Activated CD8-positive, alpha-beta T cell treated with anti-CD3 and anti-CD28 coated beads for 36 hours (primary cell): Measurements from ENCODE around the gene PRM2. TPM values are rescaled to one million over a fixed set of nuclear protein-coding genes. Genes with fewer than 3 reads are reported as not detected.

Experiments used
- ATAC-seq: fragments of 200-7000 bp; cut with Tn5 transposase; one replicate; pipeline ENCODE4 v1.10.0; 2021; ENCODE audit warnings: mild to moderate bottlenecking, moderate library complexity
- CTCF ChIA-PET: fragments of 350-600 bp; sonication (Branson Sonifier 250); formaldehyde crosslinking; loops from one replicate; lab custom pipeline; 2021; ENCODE audit warnings: antibody characterized with exemption; lab: Charles Lee
- POLR2A ChIA-PET: fragments of 350-600 bp; sonication (Branson Sonifier 250); formaldehyde crosslinking; loops from one replicate; lab custom pipeline; 2021; ENCODE audit warnings: antibody characterized with exemption; lab: Charles Lee
- DNase-seq: peaks from one replicate; pipeline ENCODE4 v3.0.0-alpha.2; 2020
- H3K27ac Mint-ChIP-seq: one replicate; pipeline ENCODE4 v1.8.0; 2021; ENCODE audit warnings: mild to moderate bottlenecking, mixed read lengths
- H3K27me3 Mint-ChIP-seq: one replicate; pipeline ENCODE4 v1.8.0; 2021; ENCODE audit warnings: mixed read lengths
- H3K36me3 Mint-ChIP-seq: one replicate; pipeline ENCODE4 v1.8.0; 2021; ENCODE audit warnings: low read depth, mixed read lengths
- H3K4me1 Mint-ChIP-seq: one replicate; pipeline ENCODE4 v1.8.0; 2021; ENCODE audit warnings: low read depth, mixed read lengths
- H3K4me3 Mint-ChIP-seq: one replicate; pipeline ENCODE4 v1.8.0; 2021; ENCODE audit warnings: mild to moderate bottlenecking, moderate library complexity, mixed read lengths
- H3K9me3 Mint-ChIP-seq: one replicate; pipeline ENCODE4 v1.8.0; 2021; ENCODE audit warnings: mixed read lengths
- intact Hi-C: fragments of 100-400 bp; cut with micrococcal nuclease; formaldehyde crosslinking; loops from one replicate; pipeline ENCODE4 v1.10.0; 2022
- total RNA-seq, 2 experiments: library from RNA; stranded (reverse); gene quantifications; one replicate each; pipeline ENCODE4 v1.2.3, GENCODE V29; 2021
- TF ChIP-seq, protein P1 (sequence below): fragments of 200-600 bp; IDR thresholded peaks from one replicate; pipeline ENCODE4 v1.8.0; 2022; ENCODE audit warnings: antibody characterized with exemption, mild to moderate bottlenecking

The PRM2 gene
- total RNA-seq, 2 experiments from 2014 or later, result not detected

DNA sequence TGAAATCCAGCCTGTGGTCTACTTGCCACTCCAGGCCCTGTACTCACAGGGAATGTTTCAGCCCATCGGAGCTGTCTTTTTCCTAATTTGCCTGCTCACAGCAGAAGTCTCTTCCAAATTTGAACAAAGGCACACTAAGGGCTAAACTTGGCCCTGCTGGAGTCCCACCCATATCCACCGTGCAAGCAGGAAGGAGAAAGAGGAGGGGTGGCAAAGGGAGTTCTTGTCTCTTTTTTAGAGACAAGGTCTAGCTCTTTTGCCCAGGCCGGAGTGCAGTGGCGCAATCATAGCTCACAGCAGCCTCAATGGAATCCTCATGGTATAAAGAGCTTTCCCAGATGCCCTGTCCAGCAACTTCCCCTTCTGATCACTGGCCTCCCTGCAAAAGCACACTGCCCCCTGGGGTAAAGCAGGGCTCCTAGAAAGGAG, 7.6 kb upstream of the PRM2 start:
- Mint-ChIP-seq H3K27ac (no peak overlapping the region), H3K27me3 (no peaks in the 10 kb centered on the region), H3K36me3 (no peaks in the 10 kb centered on the region), H3K4me3 (no peak overlapping the region), H3K9me3 (no peaks in the 10 kb centered on the region), H3K4me1 (peaks cover 20% of the 10 kb centered on the region)
- POLR2A ChIA-PET, result interaction anchor here (0.7 to 3.0 kb wide), 3 partner anchors 11 to 14 kb away, joined by 3 to 9 read pairs (median 3); no protein-coding TSS in a partner anchor
- intact Hi-C loops, result no loop called here
- DNase-seq, result no peak
- ATAC-seq, result no peak
- CTCF ChIA-PET, result interaction anchor here (1.0 to 1.6 kb wide), 3 partner anchors 10 to 326 kb away, joined by 3 to 4 read pairs (median 3); partner anchors contain the start of gene PRM3
- TF ChIP-seq, protein P1, sequence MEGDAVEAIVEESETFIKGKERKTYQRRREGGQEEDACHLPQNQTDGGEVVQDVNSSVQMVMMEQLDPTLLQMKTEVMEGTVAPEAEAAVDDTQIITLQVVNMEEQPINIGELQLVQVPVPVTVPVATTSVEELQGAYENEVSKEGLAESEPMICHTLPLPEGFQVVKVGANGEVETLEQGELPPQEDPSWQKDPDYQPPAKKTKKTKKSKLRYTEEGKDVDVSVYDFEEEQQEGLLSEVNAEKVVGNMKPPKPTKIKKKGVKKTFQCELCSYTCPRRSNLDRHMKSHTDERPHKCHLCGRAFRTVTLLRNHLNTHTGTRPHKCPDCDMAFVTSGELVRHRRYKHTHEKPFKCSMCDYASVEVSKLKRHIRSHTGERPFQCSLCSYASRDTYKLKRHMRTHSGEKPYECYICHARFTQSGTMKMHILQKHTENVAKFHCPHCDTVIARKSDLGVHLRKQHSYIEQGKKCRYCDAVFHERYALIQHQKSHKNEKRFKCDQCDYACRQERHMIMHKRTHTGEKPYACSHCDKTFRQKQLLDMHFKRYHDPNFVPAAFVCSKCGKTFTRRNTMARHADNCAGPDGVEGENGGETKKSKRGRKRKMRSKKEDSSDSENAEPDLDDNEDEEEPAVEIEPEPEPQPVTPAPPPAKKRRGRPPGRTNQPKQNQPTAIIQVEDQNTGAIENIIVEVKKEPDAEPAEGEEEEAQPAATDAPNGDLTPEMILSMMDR, result no peak

DNA sequence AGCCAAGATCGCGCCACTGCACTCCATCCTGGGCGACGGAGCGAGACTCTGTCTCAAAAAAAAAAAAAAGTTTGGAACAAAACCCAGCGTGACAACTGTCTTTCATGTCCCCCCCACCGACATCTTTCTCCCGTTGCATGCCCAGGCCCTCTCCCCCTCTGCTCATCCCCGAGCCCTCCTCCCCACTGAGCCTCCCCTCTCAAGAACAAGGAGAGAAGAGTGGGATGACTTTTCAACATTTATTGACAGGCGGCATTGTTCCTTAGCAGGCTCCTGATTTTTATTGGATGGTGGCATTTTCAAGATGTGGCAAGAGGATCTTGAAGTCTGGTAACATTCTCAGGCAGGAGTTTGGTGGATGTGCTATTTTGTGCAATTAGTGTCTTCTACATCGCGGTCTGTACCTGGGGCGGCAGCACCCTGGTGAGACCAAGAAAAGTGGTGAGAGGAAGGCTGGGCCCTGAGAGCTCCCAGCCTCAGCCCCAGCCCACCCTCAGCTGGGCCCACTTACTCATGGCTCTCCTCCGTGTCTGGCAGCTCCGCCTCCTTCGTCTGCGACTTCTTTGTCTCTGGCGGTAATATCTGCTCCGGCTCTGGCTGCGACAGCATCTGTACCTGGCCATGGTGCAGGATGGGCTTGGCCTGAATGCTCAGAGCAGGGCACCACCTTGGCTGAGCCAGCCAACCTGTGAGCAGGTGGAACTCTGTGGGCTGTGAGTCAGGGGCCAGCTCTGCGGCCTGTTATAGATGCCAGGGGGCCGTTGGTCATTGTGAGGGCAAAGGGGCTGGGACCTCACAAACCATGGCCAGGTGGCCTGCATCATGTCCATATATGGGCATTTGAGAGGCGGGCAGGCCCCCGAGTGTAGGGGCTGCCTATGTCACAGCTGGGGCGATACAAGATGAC, 4.6 kb upstream of the PRM2 start, which contains the start of gene PRM1:
PRM1 (minus strand) TSS at position 715 of the 907 bp plus-strand sequence; CDS start at position 623, 92 bp downstream.
- H3K27ac Mint-ChIP-seq, result no peak within 1 kb of the TSS
- POLR2A ChIA-PET, result no interaction called here
- H3K9me3 Mint-ChIP-seq, result no peaks in the 10 kb centered on the region
- no peak within 1 kb of the TSS for H3K4me3 Mint-ChIP-seq
- DNase-seq (no peak), ATAC-seq (no peak)
- peaks cover 9% of the 10 kb centered on the region for H3K4me1 Mint-ChIP-seq
- CTCF ChIA-PET, result no interaction called here
- TF ChIP-seq, protein P1, result no peak
- no peaks in the 10 kb centered on the region for H3K36me3 Mint-ChIP-seq
- H3K27me3 Mint-ChIP-seq, result no peaks in the 10 kb centered on the region
- intact Hi-C loops, result no loop called here

DNA sequence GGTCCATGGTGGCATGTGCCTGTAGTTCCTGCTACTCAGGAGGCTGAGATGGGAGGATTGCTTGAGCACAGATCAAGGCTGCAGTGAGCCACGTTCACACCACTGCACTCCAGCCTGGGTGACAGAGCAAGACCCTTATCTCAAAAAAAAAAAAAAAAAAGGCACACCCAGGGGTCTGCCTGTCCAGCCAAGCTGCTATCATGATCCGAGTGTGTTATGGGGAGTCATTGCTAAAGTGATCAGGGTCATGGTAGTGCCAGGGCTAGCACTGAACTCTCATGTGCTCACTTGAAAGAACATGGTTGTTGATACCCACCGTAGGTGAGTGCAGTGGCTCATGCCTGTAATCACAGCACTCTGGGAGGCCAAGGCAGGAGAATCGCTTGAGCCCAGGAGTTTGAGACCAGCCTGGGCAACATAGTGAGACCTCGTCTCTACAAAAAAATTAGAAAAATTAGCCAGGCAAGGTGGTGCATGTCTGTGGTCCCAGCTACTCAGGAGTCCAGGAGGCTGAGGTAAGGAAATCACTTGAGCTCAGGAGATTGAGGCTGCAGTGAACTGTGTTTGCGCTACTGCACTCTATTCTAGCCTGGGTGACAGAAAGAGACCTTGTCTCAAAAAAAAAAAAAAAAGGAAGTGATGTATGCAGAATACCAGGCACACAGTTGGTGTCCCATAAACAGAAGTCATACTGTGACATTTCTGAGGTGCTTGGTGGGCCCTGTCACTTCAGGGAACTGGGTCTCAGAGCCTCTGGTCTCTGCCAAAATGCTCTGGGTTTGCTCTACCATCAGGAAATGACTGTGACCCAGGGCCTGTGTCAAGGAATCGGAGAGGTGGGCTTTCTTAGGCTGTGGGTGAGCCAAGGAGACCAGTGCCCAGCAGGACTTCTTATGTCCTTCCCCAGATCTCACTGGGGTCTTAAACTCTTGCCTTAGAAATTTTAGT, 2.7 kb upstream of the PRM2 start:
- ChIA-PET POLR2A (interaction anchor here (0.8 kb wide), 1 partner anchor 17 kb away, joined by 3 read pairs; no protein-coding TSS in a partner anchor), CTCF (no interaction called here)
- Mint-ChIP-seq H3K9me3 (no peaks in the 10 kb centered on the region), H3K27ac (no peak overlapping the region), H3K36me3 (no peaks in the 10 kb centered on the region), H3K4me3 (no peak overlapping the region), H3K4me1 (no peaks in the 10 kb centered on the region), H3K27me3 (no peaks in the 10 kb centered on the region)
- TF ChIP-seq, protein P1, result no peak
- ATAC-seq, result no peak
- no peak for DNase-seq
- intact Hi-C loops, result no loop called here

DNA sequence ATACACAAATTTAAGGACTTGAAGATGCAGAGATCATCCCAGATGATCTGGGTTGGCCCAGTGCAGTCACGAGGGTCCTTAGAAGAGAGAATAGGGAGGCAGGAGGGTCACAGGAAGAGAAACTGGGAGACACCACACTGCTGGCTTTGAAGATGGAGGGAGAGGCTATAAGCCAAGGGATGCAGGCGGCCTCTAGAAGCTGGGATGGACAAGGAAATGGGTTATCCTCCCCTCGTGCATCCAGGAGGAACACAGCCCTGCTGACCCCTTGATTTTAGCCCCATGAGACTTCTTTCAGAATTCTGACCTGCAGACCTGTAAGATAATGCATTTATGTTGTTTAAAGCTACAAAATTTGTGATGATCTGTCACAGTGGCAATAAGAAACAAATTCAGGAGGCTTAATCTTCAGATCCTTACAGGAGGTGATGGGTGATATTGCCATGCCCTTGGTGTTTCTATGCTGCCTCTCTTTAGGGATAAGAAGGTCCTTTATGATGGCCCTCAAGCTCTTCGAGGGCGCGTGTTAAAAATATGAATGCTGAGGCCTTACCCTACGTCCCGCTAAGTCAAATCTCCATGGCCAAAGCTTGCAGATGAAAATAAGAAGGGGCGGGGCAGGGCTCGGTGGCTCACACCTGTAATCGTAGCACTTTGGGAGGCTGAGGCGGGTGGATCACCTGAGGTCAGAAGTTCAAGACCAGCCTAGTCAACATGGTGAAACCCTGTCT, 1.5 kb upstream of the PRM2 start:
- no peaks in the 10 kb centered on the region for H3K9me3 Mint-ChIP-seq
- no peak overlapping the region for H3K27ac Mint-ChIP-seq
- no peaks in the 10 kb centered on the region for H3K36me3 Mint-ChIP-seq
- intact Hi-C loops, result no loop called here
- H3K27me3 Mint-ChIP-seq, result no peaks in the 10 kb centered on the region
- TF ChIP-seq, protein P1, result no peak
- no peak for ATAC-seq
- no peaks in the 10 kb centered on the region for H3K4me1 Mint-ChIP-seq
- POLR2A ChIA-PET, result no interaction called here
- H3K4me3 Mint-ChIP-seq, result no peak overlapping the region
- DNase-seq, result no peak
- CTCF ChIA-PET, result no interaction called here
